Thyroid gland (tissue), 4 donors: ENCODE measurements around the gene TMEM121B. TPM values are rescaled to one million over a fixed set of nuclear protein-coding genes. Genes with fewer than 3 reads are reported as not detected.

Experiments used
- DNase-seq, 2 donors: peaks; one replicate each; pipeline ENCODE4 v3.0.0-alpha.2; 2019
- H3K27ac ChIP-seq, 3 donors: fragments of 200-600 bp; sonication (generic); 1 replicate in 2 of 3; 2 replicates in 1 of 3; pipeline ENCODE4 v1.5.1; 2016 to 2019; ENCODE audit warnings: mild to moderate bottlenecking in 1 of 3, moderate library complexity in 1 of 3
- H3K27me3 ChIP-seq: fragments of 200-600 bp; sonication (generic); one replicate; pipeline ENCODE4 v1.5.1; 2019
- H3K36me3 ChIP-seq, 2 donors: fragments of 200-600 bp; sonication (generic); one replicate each; pipeline ENCODE4 v1.5.1; 2016 to 2019
- H3K4me1 ChIP-seq, 2 donors: fragments of 200-600 bp; sonication (generic); one replicate each; pipeline ENCODE4 v1.5.1; 2017 to 2019
- H3K4me3 ChIP-seq, 3 donors: fragments of 200-600 bp; sonication (generic); replicated peaks in 1 of 3; 1 replicate in 2 of 3; 2 replicates in 1 of 3; pipeline ENCODE4 v1.5.1; 2016; ENCODE audit warnings: mild to moderate bottlenecking in 1 of 3
- H3K9me3 ChIP-seq: fragments of 200-600 bp; sonication (generic); one replicate; pipeline ENCODE4 v1.5.1; 2017
- POLR2A ChIP-seq, 2 donors: fragments of 450-650 bp; IDR thresholded peaks; one replicate each; pipeline ENCODE4 v1.6.1; 2017; ENCODE audit warnings: antibody characterized with exemption in 2 of 2, mild to moderate bottlenecking in 2 of 2, moderate library complexity in 1 of 2
- WGBS, 2 donors: methylation state at CpG; one replicate each; pipeline ENCODE4 v1.1.5; 2017; 5-methylcytosine and 5-hydroxymethylcytosine counted together
- intact Hi-C: fragments of 100-400 bp; cut with DNase I; formaldehyde crosslinking; loops from one replicate; pipeline ENCODE4 v1.15.1; 2023
- total RNA-seq, 4 donors: library from RNA; depleted of rRNA; stranded (reverse); fragments of >200 nt; gene quantifications; one replicate each; pipeline ENCODE4 v1.2.3, GENCODE V29; 2016
- TF ChIP-seq, protein P1 (sequence below), 6 experiments: fragments of 200-600 bp in 3 of 6; fragments of 450-650 bp in 3 of 6; sonication (generic) in 3 of 6; IDR thresholded peaks; one replicate each; pipeline ENCODE4 v1.5.1; 2016 to 2019; ENCODE audit warnings: antibody characterized with exemption in 6 of 6, mild to moderate bottlenecking in 2 of 6, inconsistent platforms in 1 of 6, moderate library complexity in 1 of 6

TMEM121B gene
- total RNA-seq, 4 donors from 2014 or later: 0.10 to 0.17 TPM; not detected in 2

DNA sequence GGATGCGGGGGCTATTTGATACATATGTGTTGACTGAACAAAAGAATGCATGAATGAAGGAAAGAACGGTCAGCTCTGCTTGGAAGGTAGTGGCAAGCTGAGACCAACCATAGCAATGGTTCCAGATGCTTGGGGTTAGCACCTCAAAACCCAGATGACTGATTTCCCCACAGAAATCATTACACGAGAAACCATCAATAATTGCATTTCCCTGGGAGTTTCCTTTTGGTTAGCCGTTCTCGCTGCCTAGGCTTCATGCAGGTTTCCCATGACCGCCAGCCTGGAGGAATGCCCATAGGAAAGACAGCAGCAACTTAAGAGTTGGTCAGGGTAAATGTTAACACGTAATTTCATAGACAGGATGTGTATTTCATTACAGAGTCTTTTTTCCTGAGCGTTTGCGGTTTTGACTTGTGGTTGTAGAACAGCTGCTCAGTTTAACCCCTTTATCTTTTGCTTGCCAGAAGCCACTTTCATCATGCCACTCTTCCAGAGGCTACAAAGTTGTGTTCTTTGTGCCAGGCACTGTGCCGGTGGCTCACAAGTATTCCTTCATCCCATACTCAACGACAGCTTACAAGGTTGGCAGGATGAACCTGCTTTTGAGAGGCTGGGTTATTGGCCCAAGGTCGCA is 33.5 kb downstream of the TMEM121B start:
- WGBS, 2 donors: 77 to 88% methylated on average over 12 of the region's 12 CpGs
- intact Hi-C loops: no loop called here
- TF ChIP-seq, protein P1, sequence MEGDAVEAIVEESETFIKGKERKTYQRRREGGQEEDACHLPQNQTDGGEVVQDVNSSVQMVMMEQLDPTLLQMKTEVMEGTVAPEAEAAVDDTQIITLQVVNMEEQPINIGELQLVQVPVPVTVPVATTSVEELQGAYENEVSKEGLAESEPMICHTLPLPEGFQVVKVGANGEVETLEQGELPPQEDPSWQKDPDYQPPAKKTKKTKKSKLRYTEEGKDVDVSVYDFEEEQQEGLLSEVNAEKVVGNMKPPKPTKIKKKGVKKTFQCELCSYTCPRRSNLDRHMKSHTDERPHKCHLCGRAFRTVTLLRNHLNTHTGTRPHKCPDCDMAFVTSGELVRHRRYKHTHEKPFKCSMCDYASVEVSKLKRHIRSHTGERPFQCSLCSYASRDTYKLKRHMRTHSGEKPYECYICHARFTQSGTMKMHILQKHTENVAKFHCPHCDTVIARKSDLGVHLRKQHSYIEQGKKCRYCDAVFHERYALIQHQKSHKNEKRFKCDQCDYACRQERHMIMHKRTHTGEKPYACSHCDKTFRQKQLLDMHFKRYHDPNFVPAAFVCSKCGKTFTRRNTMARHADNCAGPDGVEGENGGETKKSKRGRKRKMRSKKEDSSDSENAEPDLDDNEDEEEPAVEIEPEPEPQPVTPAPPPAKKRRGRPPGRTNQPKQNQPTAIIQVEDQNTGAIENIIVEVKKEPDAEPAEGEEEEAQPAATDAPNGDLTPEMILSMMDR (IDR thresholded peaks at IDR 0.05): no peak
- TF ChIP-seq POLR2A (IDR thresholded peaks at IDR 0.05): no peak
- no peak for DNase-seq
- no peaks in the 10 kb centered on the region for H3K36me3 ChIP-seq
- no peak overlapping the region for H3K27ac ChIP-seq
- H3K27me3 ChIP-seq: no peaks in the 10 kb centered on the region
- no peak overlapping the region for H3K4me3 ChIP-seq
- peaks cover 5 to 11% of the 10 kb centered on the region in 2 donors for H3K4me1 ChIP-seq
- H3K9me3 ChIP-seq: no peaks in the 10 kb centered on the region

DNA sequence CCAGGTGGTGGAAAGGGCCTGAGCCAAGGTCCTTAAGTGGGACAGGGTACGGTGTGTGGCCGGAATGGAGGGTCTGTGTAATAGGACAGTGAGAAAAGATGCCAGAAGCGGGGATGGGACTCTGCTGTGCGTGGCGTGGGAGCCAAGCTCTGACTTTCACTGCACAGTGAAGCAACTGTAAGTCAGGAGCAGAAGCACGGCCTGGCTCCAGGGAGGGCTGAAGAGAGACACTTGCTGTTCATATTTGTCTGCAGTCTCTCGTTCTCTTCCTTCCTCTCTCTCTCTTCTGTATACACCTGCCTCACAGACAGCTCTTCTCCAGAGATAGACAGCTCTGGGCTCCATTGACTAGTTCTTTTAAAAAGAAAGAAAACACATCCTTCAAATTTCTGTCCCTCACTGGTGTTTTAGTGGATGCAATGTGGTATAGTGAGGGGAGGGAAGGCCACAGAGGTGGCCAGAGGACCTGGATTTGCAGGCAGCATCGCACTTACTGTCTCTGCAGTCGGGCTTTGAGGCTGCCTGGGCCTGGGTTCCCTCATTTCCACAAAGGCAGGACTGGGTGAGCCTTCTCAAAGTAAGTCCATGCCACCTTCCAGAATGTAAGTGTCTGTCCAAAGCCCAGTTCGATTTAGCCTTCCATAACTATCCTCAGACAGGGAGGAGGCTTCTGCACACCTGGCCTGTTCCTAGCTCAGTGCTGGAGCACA is 34.2 kb downstream of the TMEM121B start:
- Histone ChIP-seq H3K27me3 (no peaks in the 10 kb centered on the region), H3K9me3 (no peaks in the 10 kb centered on the region), H3K4me3 (no peak overlapping the region), H3K27ac (no peak overlapping the region), H3K4me1 (peaks cover 5 to 11% of the 10 kb centered on the region in 2 donors), H3K36me3 (no peaks in the 10 kb centered on the region)
- intact Hi-C loops: no loop called here
- 80 to 84% methylated on average over 10 of the region's 10 CpGs for WGBS, 2 donors
- no peak for TF ChIP-seq POLR2A (IDR thresholded peaks at IDR 0.05)
- TF ChIP-seq, protein P1 (IDR thresholded peaks at IDR 0.05): no peak
- no peak for DNase-seq

DNA sequence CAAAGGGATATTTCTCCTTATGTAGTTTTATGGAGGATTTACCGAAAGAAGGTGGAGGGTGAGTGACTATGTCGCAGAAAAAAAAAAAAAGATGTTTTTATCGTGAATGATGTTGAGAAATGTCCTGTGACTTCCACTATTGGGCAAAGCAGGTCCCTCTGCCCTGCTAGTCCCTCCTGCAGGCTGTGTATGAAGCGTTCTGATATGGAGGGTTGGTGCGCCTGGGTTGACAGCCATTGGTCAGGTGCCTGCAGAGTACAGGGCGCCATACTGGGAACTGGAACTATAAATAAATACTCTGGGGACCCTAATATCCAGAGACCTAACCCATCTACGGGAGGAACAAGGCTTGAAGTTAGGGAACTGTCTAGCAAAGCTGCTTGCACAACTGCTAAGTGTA is 34.9 kb downstream of the TMEM121B start:
- no peaks in the 10 kb centered on the region for H3K27me3 ChIP-seq
- TF ChIP-seq, protein P1 (IDR thresholded peaks at IDR 0.05): no peak
- no peak for TF ChIP-seq POLR2A (IDR thresholded peaks at IDR 0.05)
- H3K9me3 ChIP-seq: no peaks in the 10 kb centered on the region
- intact Hi-C loops: no loop called here
- no peak overlapping the region for H3K27ac ChIP-seq
- no peaks in the 10 kb centered on the region for H3K36me3 ChIP-seq
- peaks cover 5 to 11% of the 10 kb centered on the region in 2 donors for H3K4me1 ChIP-seq
- DNase-seq: no peak
- peak overlapping the region in 1 of 3 donors; percentile 100 for H3K4me3 ChIP-seq
- 81 to 87% methylated on average over 7 of the region's 7 CpGs for WGBS, 2 donors

DNA sequence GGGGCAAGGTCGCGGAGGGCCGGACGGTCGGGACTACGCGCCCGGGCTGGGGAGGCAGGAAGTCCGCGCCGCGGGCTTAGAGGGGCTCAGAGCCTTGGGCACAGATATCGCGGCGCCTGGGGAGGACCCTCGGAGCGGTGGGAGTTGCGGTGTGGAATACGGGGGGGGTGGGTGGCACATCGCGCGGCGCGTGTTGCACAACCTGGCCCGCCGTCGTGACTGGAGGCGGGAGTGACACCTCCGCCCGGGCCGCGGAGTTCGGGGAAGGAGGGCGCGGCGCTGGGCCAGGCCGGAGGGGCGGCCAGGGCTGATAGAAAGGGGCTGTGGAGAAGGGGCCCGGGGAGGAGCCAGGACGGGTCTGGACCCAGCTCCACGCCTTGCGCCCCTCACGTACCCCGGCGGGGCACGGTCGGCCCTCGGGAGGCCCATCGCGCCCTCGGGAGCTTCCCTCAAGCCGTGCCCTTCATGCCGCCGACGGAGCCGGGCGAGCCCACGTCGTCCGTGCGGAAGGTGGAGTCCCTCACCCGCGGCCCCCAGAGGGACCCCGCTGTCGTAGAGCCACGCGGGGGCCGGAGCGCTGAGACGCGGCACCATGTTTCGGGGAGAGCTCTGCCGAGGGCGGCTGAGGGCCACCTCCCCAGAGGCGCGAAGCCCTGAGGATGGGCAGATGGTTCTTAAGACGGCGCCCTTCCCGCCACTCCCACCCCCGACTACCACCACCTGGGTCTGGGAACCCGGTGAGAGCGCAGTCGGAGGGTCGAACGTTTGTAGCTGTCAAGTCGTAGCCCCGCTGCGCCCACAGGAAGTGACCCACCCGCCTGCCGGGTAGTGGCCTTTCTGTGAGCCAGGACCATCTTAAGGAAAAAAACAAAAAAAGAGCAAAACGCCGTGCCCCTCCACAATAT is 35.6 kb downstream of the TMEM121B start:
- H3K4me1 ChIP-seq: peaks cover 5 to 11% of the 10 kb centered on the region in 2 donors
- DNase-seq: peak; percentile 21 to 33
- H3K4me3 ChIP-seq: peak overlapping the region; percentile 55 to 100 (median 91)
- H3K27me3 ChIP-seq: no peaks in the 10 kb centered on the region
- intact Hi-C loops: no loop called here
- TF ChIP-seq, protein P1 (IDR thresholded peaks at IDR 0.05): no peak
- no peak for TF ChIP-seq POLR2A (IDR thresholded peaks at IDR 0.05)
- H3K9me3 ChIP-seq: no peaks in the 10 kb centered on the region
- WGBS, 2 donors: 7 to 15% methylated on average over 19 to 41 of the region's 92 CpGs
- peak overlapping the region; percentile 48 to 87 (median 49) for H3K27ac ChIP-seq
- no peaks in the 10 kb centered on the region for H3K36me3 ChIP-seq
